NT2/D1 (cell line): ENCODE results near the gene TAF1L.

Experiments
- SUZ12 ChIP-seq: IDR thresholded peaks from 2 replicates; pipeline ENCODE4 v1.6.1; 2011; ENCODE audit not compliant: insufficient read length, insufficient read depth; ENCODE audit errors: extremely low read depth
- YY1 ChIP-seq: IDR thresholded peaks from 2 replicates; pipeline ENCODE4 v1.6.1; 2011; ENCODE audit not compliant: insufficient read length, insufficient read depth
- ZNF274 ChIP-seq: IDR thresholded peaks from 2 replicates; pipeline ENCODE4 v1.6.1; 2011; ENCODE audit warnings: mild to moderate bottlenecking, low read depth, low read length

DNA sequence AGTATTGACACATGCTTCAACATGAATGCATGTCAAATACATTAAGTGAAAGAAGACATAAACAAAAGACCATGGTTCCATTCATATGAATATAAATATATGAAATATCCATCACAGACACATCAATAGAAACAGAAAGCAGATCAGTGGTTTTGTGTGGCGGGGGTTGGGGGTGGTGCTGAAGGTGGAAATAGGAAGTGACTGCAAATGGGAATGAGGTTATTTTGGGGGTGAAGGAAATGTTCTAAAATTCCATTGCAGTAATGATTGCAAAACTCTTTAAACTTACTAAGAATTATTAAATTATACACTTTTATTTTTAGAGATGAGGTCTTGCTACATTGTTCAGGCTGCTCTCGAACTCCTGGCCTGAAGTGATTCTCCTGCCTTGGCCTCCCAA is 28.7 kb downstream of the TAF1L start:
- TF ChIP-seq ZNF274 (no peak), SUZ12 (no peak), YY1 (no peak)
